ENCODE results near the gene TSHZ2.

- TF ChIP-seq TARDBP (IDR thresholded peaks at IDR 0.05) (no peak), FOXM1 (IDR thresholded peaks at IDR 0.05; ENCODE audit: borderline replicate concordance) (no peak), SP1 (IDR thresholded peaks at IDR 0.05) (no peak), ZNF384 (IDR thresholded peaks at IDR 0.05) (no peak), ARNT (IDR thresholded peaks at IDR 0.05) (no peak), NFRKB (IDR thresholded peaks at IDR 0.05) (no peak), PKNOX1 (IDR thresholded peaks at IDR 0.05) (no peak), BHLHE40 (IDR thresholded peaks at IDR 0.05; ENCODE audit: borderline replicate concordance) (no peak), FOXK2 (IDR thresholded peaks at IDR 0.05) (no peak), HDGF (IDR thresholded peaks at IDR 0.05; ENCODE audit: borderline replicate concordance) (no peak)
Observed at GRCh38 chr20:53279735-53280134, 307.6 kb downstream of the TSHZ2 start.

Measured in HEK293T (cell line).